ENCODE data around the gene MYO3B.
"Not testable (repeated sequence)": the region's sequence is repeated elsewhere in the genome, so short reads cannot be mapped to it uniquely, and the experiment has no call there.

MYO3B gene

GRCh38 chr2:170647741-170648436 is 469.9 kb downstream of the MYO3B start:
- no peak for DNase-seq (ENCODE audit: low spot score)

GRCh38 chr2:170651624-170652325 is 473.8 kb downstream of the MYO3B start:
- no peak for DNase-seq (ENCODE audit: low spot score)

- no peak for DNase-seq (ENCODE audit: low spot score)
These were observed 474.9 kb downstream of the MYO3B start for GRCh38 chr2:170652637-170653417.

- DNase-seq (ENCODE audit: low spot score): no peak
These were observed 478.7 kb downstream of the MYO3B start for GRCh38 chr2:170656669-170657068.

- no peak for DNase-seq (ENCODE audit: low spot score)
These were observed 482.5 kb downstream of the MYO3B start for GRCh38 chr2:170660409-170660808.

- no peak for DNase-seq (ENCODE audit: low spot score)
These were observed 487.8 kb downstream of the MYO3B start for GRCh38 chr2:170665743-170666142.

- DNase-seq (ENCODE audit: low spot score): no peak
These were observed 492.0 kb downstream of the MYO3B start for GRCh38 chr2:170669909-170670308.

GRCh38 chr2:170670651-170671050 is 492.7 kb downstream of the MYO3B start:
- DNase-seq (ENCODE audit: low spot score): no peak

- DNase-seq (ENCODE audit: low spot score): no peak
These were observed 493.1 kb downstream of the MYO3B start for GRCh38 chr2:170671079-170671478.

GRCh38 chr2:170674282-170674681 is 496.3 kb downstream of the MYO3B start:
- not testable (repeated sequence) for DNase-seq (ENCODE audit: low spot score)

- no peak for DNase-seq (ENCODE audit: low spot score)
These were observed 497.8 kb downstream of the MYO3B start for GRCh38 chr2:170675701-170676100.

- peak; percentile 11 for DNase-seq (ENCODE audit: low spot score)
These were observed 501.7 kb downstream of the MYO3B start for GRCh38 chr2:170679607-170680079.

GRCh38 chr2:170680172-170680941 is 502.4 kb downstream of the MYO3B start:
- DNase-seq (ENCODE audit: low spot score): peak; percentile 90

- peak; percentile 16 for DNase-seq (ENCODE audit: low spot score)
These were observed 503.4 kb downstream of the MYO3B start for GRCh38 chr2:170681311-170681710.

- no peak for DNase-seq (ENCODE audit: low spot score)
These were observed 507.6 kb downstream of the MYO3B start for GRCh38 chr2:170685591-170685990.

- DNase-seq (ENCODE audit: low spot score): no peak
These were observed 511.5 kb downstream of the MYO3B start for GRCh38 chr2:170689481-170689880.

- DNase-seq (ENCODE audit: low spot score): peak; percentile 31
These were observed 512.7 kb downstream of the MYO3B start for GRCh38 chr2:170690640-170691039.

- DNase-seq (ENCODE audit: low spot score): no peak
These were observed 516.4 kb downstream of the MYO3B start for GRCh38 chr2:170694316-170694715.

- DNase-seq (ENCODE audit: low spot score): no peak
These were observed 517.8 kb downstream of the MYO3B start for GRCh38 chr2:170695521-170696410.

GRCh38 chr2:170696948-170697347 is 519.0 kb downstream of the MYO3B start:
- no peak for DNase-seq (ENCODE audit: low spot score)

- no peak for DNase-seq (ENCODE audit: low spot score)
These were observed 523.1 kb downstream of the MYO3B start for GRCh38 chr2:170701011-170701410.

All from cerebellar cortex (tissue), 1 donor.